GM21526 (cell line): ENCODE results near the gene TRIP12.
"Not testable (repeated sequence)": the region's sequence is repeated elsewhere in the genome, so short reads cannot be mapped to it uniquely, and the experiment has no call there.

Experiments
- ATAC-seq: cut with Tn5 transposase; IDR thresholded peaks from one replicate; pipeline ENCODE4 v1.9.1; 2021; ENCODE audit warnings: moderate library complexity; ENCODE audit not compliant: unreplicated experiment, low FRiP score

Gene TRIP12

DNA sequence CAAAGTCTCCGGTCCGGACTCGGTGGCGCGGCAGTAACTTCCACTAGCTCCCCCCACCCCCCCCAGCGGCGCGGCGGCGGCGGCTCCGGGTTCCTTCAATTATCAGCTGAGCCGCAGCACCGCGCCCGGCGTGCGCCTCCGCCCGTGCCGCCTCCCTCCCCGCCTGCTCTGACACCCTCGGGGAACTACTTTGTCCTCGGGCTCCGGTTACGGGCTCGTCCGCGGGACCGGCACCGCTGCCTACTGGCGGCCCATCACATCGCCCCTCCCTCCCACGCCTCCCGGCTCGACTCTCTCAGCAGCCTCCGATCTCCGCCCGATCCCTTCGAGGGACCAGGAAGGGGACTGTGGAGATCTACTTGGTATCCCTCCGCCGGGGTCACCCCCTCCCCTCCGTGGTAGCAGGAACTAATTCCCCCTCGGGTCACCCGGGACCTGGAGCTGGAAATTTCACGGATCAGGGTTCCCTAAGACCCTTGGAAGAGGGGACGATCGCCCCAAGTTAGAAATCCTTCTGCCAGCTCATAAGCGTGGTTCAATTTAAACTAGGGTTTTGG lies at the start of gene TRIP12:
Gene TRIP12 (minus strand): TSS at position 118 of the 557 bp plus-strand sequence. CDS start 41,930 bp downstream, outside the sequence.
- ATAC-seq = peak; percentile 61

- no peak for ATAC-seq
Measured at GRCh38 chr2:229971298-229971790, 49.5 kb upstream of the TRIP12 start.

- ATAC-seq = no peak
Measured at GRCh38 chr2:229970406-229970805, 48.6 kb upstream of the TRIP12 start.

- ATAC-seq = no peak
Measured at GRCh38 chr2:229969921-229970320, 48.1 kb upstream of the TRIP12 start.

- not testable (repeated sequence) for ATAC-seq
Measured at GRCh38 chr2:229963596-229963995, 41.8 kb upstream of the TRIP12 start.

- no peak for ATAC-seq
Measured at GRCh38 chr2:229956491-229956890, 34.7 kb upstream of the TRIP12 start.

DNA sequence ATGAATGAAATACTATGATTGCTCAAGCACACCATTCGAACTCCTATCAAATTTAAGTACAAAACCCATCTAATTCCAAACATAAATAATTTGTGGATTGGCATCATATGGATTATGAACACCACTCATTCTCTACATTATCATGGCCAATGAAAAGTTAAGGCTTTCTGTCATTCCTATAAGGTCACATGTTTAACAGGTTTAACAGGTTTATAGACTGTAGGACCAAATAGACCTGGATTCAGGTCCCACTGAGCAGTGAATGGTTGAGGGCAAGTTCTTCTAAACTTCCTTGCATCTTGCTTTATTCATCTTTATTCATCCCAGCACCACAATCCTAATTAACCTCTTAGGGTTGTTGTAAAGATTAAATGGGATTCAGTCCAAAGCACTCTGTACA lies 33.9 kb upstream of the TRIP12 start:
- ATAC-seq = no peak

DNA sequence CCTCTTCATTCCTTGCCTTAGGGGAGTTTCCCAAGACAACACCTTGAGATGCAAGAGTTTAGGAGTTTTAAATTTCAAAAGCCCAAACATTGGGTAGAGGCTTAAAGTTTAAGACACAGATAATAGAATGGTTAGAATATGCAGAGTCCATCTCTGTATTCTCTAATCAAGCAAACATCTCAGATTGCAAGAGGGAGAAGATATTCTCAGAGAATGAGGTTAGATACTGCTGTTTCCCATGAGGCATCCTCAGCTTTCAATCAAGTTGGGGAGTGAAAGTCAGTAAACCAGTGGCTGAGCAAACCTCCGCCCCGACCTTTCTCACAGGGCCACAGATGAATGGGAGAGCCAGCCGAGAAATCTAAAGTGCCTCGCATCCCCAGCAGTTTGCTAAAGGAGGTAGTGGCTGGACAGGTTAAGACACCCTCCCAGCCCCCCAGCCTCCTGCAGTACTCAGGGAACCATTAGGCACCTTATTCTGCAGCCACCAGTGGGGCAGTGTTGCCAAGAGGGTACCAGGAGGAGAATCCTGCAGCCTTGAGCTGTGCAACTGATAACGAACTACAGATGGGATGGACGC lies 30.5 kb upstream of the TRIP12 start:
- no peak for ATAC-seq

DNA sequence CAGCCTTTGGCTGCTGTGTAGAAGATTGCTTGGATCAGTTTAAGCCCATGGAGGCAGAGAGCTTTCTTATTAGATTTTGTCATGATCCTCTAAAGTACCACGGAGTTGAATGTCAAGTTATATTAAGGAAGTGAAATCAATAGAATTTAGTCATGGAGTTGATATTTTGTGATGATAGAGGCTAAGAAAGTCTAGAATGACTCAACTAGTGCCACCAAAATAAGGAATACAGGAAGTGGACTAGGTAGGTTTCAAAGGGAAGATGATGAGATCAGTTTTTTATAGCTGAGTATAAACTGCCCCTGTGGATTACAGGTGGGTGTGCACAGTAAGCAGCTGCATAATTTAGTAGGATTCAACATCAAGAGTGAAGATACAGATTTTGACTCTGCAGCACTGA lies 25.7 kb upstream of the TRIP12 start:
- no peak for ATAC-seq

DNA sequence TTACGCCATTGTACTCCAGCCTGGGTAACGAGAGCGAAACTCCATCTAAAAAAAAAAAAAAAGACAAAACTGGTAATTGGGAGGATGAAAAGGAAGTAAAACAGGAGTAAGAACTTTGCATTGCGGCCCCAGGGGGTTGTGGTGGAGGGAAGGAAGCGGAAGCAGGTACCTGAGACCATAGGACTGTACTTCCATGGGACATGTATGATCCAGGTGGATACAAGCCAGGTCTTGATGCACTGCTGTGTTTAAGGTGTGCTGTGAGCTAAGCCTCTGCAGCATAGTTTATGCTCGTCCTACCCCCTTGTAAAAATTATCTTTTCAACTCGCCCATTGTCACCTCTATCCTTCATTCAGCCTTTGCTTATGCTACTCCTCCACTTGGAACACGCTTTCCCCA lies 24.2 kb upstream of the TRIP12 start:
- ATAC-seq = no peak

- ATAC-seq = no peak
Measured at GRCh38 chr2:229943770-229944449, 22.1 kb upstream of the TRIP12 start.

- no peak for ATAC-seq
Measured at GRCh38 chr2:229943171-229943570, 21.4 kb upstream of the TRIP12 start.

DNA sequence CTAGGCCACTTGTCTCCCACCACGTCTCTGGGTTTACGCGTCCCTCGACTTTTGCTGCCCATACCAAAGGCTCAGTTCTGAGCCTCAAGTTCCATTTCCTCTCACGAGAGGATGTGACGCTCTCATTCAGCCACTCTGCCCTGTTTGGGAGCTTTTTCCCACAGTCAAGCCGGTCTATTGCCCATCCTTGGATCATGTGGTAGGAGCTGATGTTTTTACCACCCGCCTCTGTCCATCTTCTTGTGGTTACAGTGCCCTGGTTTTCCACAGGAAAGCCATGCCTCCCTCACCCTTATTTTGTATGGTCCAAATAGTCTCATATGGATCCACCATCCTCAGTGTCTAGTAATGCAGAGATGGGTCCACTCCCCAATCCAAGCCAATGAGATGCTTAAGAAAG lies 20.9 kb upstream of the TRIP12 start:
- no peak for ATAC-seq

GRCh38 chr2:229937537-229937936 lies 15.7 kb upstream of the TRIP12 start:
- ATAC-seq = no peak

GRCh38 chr2:229931241-229931640 lies 9.4 kb upstream of the TRIP12 start:
- no peak for ATAC-seq

DNA sequence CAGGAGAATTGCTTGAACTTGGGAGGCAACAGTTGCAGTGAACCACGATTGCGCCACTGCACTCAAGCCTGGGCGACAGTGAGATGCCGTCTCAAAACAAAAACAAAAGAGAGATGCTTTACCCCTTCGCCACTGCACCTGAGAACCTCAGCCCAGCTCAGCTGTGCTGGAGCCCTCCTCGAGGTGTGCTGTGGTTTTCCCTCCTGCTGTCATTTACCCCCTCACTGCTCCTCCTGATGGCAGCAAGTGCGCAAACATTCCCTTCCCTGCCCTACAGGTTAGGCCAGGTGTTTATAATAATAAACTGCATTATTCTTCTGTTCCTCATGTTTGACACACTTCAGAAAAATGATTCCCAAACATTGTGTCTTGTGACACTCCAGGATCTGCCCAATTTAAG lies 8.8 kb upstream of the TRIP12 start:
- ATAC-seq = no peak

DNA sequence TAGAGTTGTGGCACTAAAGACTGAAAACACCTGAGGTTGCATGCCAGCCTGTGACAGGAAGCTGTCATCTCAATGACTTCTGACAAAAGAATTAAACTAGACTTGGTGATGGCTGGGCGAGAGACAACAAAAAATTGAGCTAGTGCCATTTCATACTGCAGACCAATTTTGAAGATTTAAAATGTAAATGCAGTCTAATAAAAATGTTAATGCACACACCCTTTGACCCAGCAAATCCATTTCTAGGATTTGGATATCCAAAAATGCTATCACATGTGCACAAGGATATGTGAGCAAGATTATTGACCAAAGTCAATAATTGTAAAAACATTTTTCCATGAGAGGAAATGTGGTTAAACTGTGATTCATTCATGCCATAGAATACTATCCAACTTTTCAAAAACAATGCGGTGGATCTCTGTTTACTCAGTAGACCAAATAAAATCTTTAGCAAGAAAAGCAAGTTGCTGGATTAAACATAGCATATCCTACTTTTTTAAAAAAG lies 6.1 kb upstream of the TRIP12 start:
- no peak for ATAC-seq

- no peak for ATAC-seq
Measured at GRCh38 chr2:229925201-229925600, 3.4 kb upstream of the TRIP12 start.

GRCh38 chr2:229924541-229924940 lies 2.7 kb upstream of the TRIP12 start:
- ATAC-seq = not testable (repeated sequence)

DNA sequence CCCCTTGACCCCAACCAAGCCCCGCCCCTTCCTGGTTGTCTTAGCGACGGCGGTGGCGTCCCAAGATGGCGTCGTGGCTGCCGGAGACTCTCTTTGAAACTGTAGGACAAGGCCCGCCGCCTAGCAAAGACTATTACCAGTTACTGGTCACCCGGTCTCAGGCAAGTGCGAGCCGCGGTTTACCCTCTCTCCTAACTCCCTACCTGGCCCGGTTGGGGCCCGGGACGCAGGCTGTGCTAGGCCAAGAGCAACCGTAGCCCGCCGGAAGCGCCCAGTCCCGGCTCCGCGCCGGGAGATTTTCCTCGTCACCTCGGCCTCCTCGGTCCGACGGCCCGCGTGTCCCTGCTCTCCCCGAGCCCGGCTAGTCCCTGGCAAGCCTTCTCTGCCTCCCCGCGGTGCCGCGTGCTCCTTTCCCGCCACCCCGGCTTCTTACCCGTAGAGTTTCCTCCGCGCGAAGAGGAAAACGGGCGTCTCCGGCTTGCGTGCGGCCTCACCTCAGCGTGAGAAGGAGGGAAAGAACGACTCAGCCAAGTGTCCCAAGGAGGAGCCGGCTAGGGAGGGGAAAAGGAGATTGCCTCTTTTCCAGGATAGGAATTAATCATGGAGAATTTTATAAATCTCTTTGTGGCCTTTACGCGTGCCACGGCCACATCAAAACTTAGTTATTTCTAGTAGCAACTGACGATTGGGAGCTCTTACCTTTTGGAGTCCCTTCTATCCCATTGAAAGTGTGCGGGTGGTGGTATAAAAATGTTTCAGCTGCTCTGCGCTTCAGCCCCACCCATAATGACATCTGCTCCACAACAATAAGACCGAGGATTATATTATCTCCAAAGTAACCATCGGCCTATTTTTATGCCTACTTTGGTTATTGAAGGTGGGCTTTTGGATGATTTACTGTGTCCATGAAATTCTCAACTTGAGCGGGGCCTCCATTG lies 909 bp upstream of the TRIP12 start, which contains the start of gene FBXO36:
Gene FBXO36 (plus strand): TSS at position 55 of the 938 bp plus-strand sequence. CDS start 11 bp downstream, at position 66.
- peak; percentile 60 for ATAC-seq
